CD4-positive, CD25-positive, alpha-beta regulatory T cell (primary cell): ENCODE data around the gene PJVK. TPM values are rescaled to one million over a fixed set of nuclear protein-coding genes. Genes with fewer than 3 reads are reported as not detected.

Experiments
- ATAC-seq, 2 donors: fragments of 150-1000 bp; cut with Tn5 transposase; one replicate each; pipeline ENCODE4 v1.10.0; 2021; ENCODE audit warnings: low read depth in 2 of 2, moderate number of reproducible peaks in 2 of 2, moderate library complexity in 1 of 2
- DNase-seq, 3 donors: peaks; one replicate each; pipeline versions ENCODE4 v3.0.0 to v3.0.0-alpha.2; 2012 to 2022; ENCODE audit warnings: mixed read lengths in 1 of 3
- H3K27ac ChIP-seq: one replicate; pipeline ENCODE4 v1.7.0; 2013; ENCODE audit warnings: mild to moderate bottlenecking, low read length; ENCODE audit not compliant: insufficient read depth, poor library complexity, severe bottlenecking
- H3K27me3 ChIP-seq: one replicate; pipeline ENCODE4 v1.7.0; 2013; ENCODE audit warnings: low read length; ENCODE audit not compliant: control insufficient read depth, insufficient read depth
- H3K36me3 ChIP-seq: one replicate; pipeline ENCODE4 v1.7.0; 2013; ENCODE audit warnings: mild to moderate bottlenecking, low read length, moderate library complexity; ENCODE audit not compliant: control insufficient read depth, insufficient read depth
- H3K4me1 ChIP-seq: 2 replicates; pipeline ENCODE4 v1.7.0; 2013; ENCODE audit warnings: mild to moderate bottlenecking, low read length; ENCODE audit not compliant: insufficient read depth, control insufficient read depth, poor library complexity, severe bottlenecking
- H3K4me3 ChIP-seq: one replicate; pipeline ENCODE4 v1.7.0; 2013; ENCODE audit warnings: low read depth, mild to moderate bottlenecking, low read length, moderate library complexity
- H3K9me3 ChIP-seq, 2 experiments: 1 replicate in 1 of 2; 2 replicates in 1 of 2; pipeline ENCODE4 v1.7.0; 2013; ENCODE audit warnings: low read length in 2 of 2, mild to moderate bottlenecking in 1 of 2, moderate library complexity in 1 of 2; ENCODE audit not compliant: control insufficient read depth in 2 of 2
- H3K27ac Mint-ChIP-seq, 3 donors: one replicate each; pipeline ENCODE4 v1.8.0; 2020 to 2022; ENCODE audit warnings: mild to moderate bottlenecking in 3 of 3, mixed read lengths in 3 of 3, moderate library complexity in 2 of 3
- H3K27me3 Mint-ChIP-seq: one replicate; pipeline ENCODE4 v1.8.0; 2022; ENCODE audit warnings: mild to moderate bottlenecking, mixed read lengths
- H3K36me3 Mint-ChIP-seq: one replicate; pipeline ENCODE4 v1.8.0; 2020; ENCODE audit warnings: mixed read lengths
- H3K4me1 Mint-ChIP-seq, 4 donors: one replicate each; pipeline ENCODE4 v1.8.0; 2020 to 2022; ENCODE audit warnings: mixed read lengths in 4 of 4, mild to moderate bottlenecking in 1 of 4
- H3K4me3 Mint-ChIP-seq, 4 donors: one replicate each; pipeline ENCODE4 v1.8.0; 2020 to 2022; ENCODE audit warnings: mild to moderate bottlenecking in 4 of 4, mixed read lengths in 4 of 4, moderate library complexity in 3 of 4
- H3K9me3 Mint-ChIP-seq, 7 donors: one replicate each; pipeline ENCODE4 v1.8.0; 2020 to 2022; ENCODE audit warnings: mixed read lengths in 7 of 7, mild to moderate bottlenecking in 3 of 7, moderate library complexity in 2 of 7
- polyA plus RNA-seq, 4 donors: library from polyadenylated mRNA; unstranded; fragments of 300-500 nt; fragmentation: Illumina TruSeq; gene quantifications; one replicate each; pipeline ENCODE4 v1.2.3, GENCODE V29; 2021
- total RNA-seq: library from RNA; stranded (reverse); gene quantifications from one replicate; pipeline ENCODE4 v1.2.3, GENCODE V29; 2022

Gene PJVK
- total and polyA plus RNA-seq, 5 donors from 2014 or later = 0.22 to 3.1 (median 0.57) TPM

GRCh38 chr2:178477443-178478129 lies 26.4 kb downstream of the PJVK start:
- H3K4me3 ChIP-seq = peak overlapping the region; percentile 98
- peaks cover 11% of the 10 kb centered on the region for H3K27me3 Mint-ChIP-seq
- no peaks in the 10 kb centered on the region for H3K36me3 Mint-ChIP-seq
- H3K27ac Mint-ChIP-seq = peak overlapping the region in 2 of 3 donors; percentile 99
- H3K9me3 ChIP-seq = no peaks in the 10 kb centered on the region
- H3K36me3 ChIP-seq = no peaks in the 10 kb centered on the region
- no peaks in the 10 kb centered on the region for H3K9me3 Mint-ChIP-seq
- H3K4me3 Mint-ChIP-seq = peak overlapping the region; percentile 96 to 98 (median 98)
- H3K27ac ChIP-seq = peak overlapping the region; percentile 95
- no peaks in the 10 kb centered on the region for H3K27me3 ChIP-seq
- ATAC-seq (no peak), DNase-seq (peak in 2 of 3 donors; percentile 5 to 6)
- peaks cover 48% of the 10 kb centered on the region for H3K4me1 ChIP-seq
- H3K4me1 Mint-ChIP-seq = peaks cover 21 to 45% (median 30%) of the 10 kb centered on the region in 4 donors

- ATAC-seq (no peak), DNase-seq (no peak)
- H3K36me3 ChIP-seq = no peaks in the 10 kb centered on the region
These were observed 26.9 kb downstream of the PJVK start for GRCh38 chr2:178478130-178478438.

DNA sequence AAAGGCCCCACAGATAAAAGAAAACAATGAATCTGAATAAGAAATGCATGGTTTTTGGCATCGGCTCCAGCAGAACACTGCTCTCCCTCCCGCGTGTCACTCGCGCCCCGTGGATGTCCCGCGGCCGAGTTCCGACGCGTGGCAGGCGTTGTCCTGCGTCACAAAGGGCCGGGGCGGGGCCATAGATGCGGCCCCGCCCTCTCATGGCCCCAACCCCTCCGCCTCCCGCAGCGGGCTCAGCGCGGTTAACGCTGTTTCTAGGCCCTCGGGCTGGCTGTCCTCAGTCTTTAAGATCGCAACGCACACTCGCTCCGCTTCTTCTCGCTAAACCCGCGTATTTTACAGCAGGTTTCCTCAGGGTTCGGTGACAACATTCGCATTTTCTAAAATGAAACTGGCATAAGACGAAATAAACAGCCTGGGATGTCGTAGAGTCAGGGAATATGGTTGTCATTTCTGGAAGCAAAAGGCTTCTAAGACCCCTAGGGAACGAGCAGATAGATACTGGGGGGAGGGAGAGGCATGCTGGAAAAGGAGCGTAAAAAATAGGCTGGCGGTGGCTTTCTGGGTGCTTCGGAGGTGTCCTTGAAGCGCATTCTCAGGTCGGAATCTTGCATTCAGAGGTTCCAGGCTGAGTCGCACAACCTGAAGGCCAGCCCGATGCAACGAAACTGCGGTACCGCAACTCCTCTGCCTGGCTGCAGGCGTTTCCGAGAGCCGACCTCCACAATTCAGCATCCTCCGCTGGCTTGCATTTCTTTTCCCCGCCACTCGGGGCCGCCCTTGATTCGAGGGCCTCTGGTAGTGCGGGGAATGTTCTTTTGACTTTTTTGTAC lies 27.5 kb downstream of the PJVK start, which contains the start of gene FKBP7:
Gene FKBP7, minus strand, starts transcription at position 162 of the 836 bp plus-strand sequence. Its CDS starts 101 bp downstream, at position 61.
- Histone ChIP-seq H3K27ac (peak within 1 kb of the TSS; percentile 95), H3K4me3 (peak within 1 kb of the TSS; percentile 98), H3K36me3 (no peaks in the 10 kb centered on the region), H3K9me3 (no peaks in the 10 kb centered on the region), H3K4me1 (peaks cover 53% of the 10 kb centered on the region), H3K27me3 (no peaks in the 10 kb centered on the region)
- ATAC-seq = peak; percentile 78 to 85
- peaks cover 19 to 49% (median 35%) of the 10 kb centered on the region in 4 donors for H3K4me1 Mint-ChIP-seq
- peaks cover 11% of the 10 kb centered on the region for H3K27me3 Mint-ChIP-seq
- H3K9me3 Mint-ChIP-seq = no peaks in the 10 kb centered on the region
- peak; percentile 84 to 88 (median 86) for DNase-seq
- peak within 1 kb of the TSS; percentile 97 to 99 (median 99) for H3K27ac Mint-ChIP-seq
- H3K4me3 Mint-ChIP-seq = peak within 1 kb of the TSS; percentile 96 to 98 (median 98)
- no peaks in the 10 kb centered on the region for H3K36me3 Mint-ChIP-seq

More at GRCh38 chr2:178478130-178478438, 26.9 kb downstream of the PJVK start:
- Mint-ChIP-seq H3K4me1 (peaks cover 23 to 49% (median 35%) of the 10 kb centered on the region in 4 donors), H3K9me3 (no peaks in the 10 kb centered on the region), H3K27me3 (peaks cover 11% of the 10 kb centered on the region), H3K4me3 (peak overlapping the region; percentile 96 to 98 (median 98)), H3K36me3 (no peaks in the 10 kb centered on the region), H3K27ac (peak overlapping the region; percentile 97 to 99 (median 99))
- H3K4me3 ChIP-seq = peak overlapping the region; percentile 98
- H3K9me3 ChIP-seq = no peaks in the 10 kb centered on the region
- H3K27me3 ChIP-seq = no peaks in the 10 kb centered on the region
- peaks cover 52% of the 10 kb centered on the region for H3K4me1 ChIP-seq
- peak overlapping the region; percentile 95 for H3K27ac ChIP-seq

GRCh38 chr2:178479275-178479616 lies 28.1 kb downstream of the PJVK start:
- no peak for DNase-seq
- H3K4me1 Mint-ChIP-seq = peaks cover 19 to 54% (median 39%) of the 10 kb centered on the region in 4 donors

GRCh38 chr2:178479758-178480226 lies 28.6 kb downstream of the PJVK start:
- peak overlapping the region; percentile 96 to 98 (median 98) for H3K4me3 Mint-ChIP-seq
- DNase-seq (no peak), ATAC-seq (no peak)
- Histone ChIP-seq H3K27me3 (no peaks in the 10 kb centered on the region), H3K27ac (peak overlapping the region; percentile 95), H3K9me3 (no peaks in the 10 kb centered on the region), H3K36me3 (no peaks in the 10 kb centered on the region), H3K4me3 (peak overlapping the region; percentile 98), H3K4me1 (peaks cover 53% of the 10 kb centered on the region)
- no peaks in the 10 kb centered on the region for H3K36me3 Mint-ChIP-seq
- peak overlapping the region; percentile 40 to 99 (median 99) for H3K27ac Mint-ChIP-seq
- H3K4me1 Mint-ChIP-seq = peaks cover 25 to 59% (median 45%) of the 10 kb centered on the region in 4 donors
- no peaks in the 10 kb centered on the region for H3K9me3 Mint-ChIP-seq
- peaks cover 11% of the 10 kb centered on the region for H3K27me3 Mint-ChIP-seq

More at GRCh38 chr2:178479275-178479616, 28.1 kb downstream of the PJVK start:
- Mint-ChIP-seq H3K27ac (peak overlapping the region; percentile 97 to 99 (median 99)), H3K4me3 (peak overlapping the region; percentile 96 to 98 (median 98)), H3K27me3 (peaks cover 11% of the 10 kb centered on the region), H3K36me3 (no peaks in the 10 kb centered on the region), H3K9me3 (no peaks in the 10 kb centered on the region)
- Histone ChIP-seq H3K27me3 (no peaks in the 10 kb centered on the region), H3K4me3 (peak overlapping the region; percentile 98), H3K36me3 (no peaks in the 10 kb centered on the region), H3K4me1 (peaks cover 53% of the 10 kb centered on the region), H3K27ac (peak overlapping the region; percentile 95), H3K9me3 (no peaks in the 10 kb centered on the region)
- ATAC-seq = no peak

DNA sequence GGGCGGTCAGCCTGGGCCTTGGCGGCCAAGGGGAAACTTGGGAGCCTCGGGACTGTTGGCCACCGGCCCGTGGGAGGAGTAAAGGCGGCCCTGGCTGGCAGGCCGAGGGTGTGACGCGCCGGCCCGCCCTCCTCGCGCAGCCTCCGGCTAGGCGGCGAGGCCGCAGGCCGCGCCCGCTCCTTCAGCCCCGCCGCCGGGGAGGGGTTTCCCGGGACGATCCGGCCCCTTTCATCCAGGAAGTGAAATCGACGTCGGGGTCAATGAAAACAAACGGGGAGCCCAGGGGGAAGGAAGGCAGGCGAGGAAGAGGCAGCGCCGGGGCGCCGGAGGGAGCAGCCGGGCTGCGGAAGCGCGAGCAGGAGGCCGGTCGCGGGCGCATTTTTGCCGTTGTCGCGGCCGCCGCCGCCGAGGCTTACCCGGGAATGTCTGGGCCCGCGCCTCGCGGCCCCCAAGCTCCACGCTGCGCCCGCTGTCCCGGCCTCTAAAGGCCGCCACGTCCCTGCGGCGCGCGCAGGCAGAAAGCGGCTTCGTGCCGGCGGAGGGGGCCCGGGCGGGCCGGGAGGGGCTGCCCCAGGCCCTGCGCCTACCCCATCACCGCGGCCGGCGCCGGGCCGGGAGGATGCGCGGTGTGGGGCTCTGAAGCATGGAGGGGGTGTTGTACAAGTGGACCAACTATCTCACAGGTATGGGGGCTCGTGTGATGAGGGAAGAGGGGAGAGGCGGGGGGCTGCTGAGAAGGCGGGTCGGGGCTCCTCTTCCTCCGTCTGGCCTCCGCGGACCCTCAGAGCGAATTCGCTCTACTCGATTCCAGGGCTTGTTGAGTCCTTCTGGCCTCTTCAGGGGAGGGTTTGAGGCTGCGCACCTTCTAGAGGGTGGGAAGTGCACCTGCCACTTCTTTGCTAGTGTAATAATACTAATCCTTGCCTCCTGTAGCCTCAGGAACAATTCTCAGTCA lies 29.3 kb downstream of the PJVK start, which contains the start of gene PLEKHA3:
Gene PLEKHA3, plus strand, starts transcription at position 231 of the 955 bp plus-strand sequence. Its CDS starts 413 bp downstream, at position 644.
- H3K4me1 ChIP-seq = peaks cover 53% of the 10 kb centered on the region
- no peaks in the 10 kb centered on the region for H3K27me3 ChIP-seq
- Mint-ChIP-seq H3K36me3 (peaks cover 2% of the 10 kb centered on the region), H3K4me1 (peaks cover 26 to 61% (median 48%) of the 10 kb centered on the region in 4 donors), H3K9me3 (no peaks in the 10 kb centered on the region), H3K4me3 (peak within 1 kb of the TSS; percentile 96 to 98 (median 98)), H3K27me3 (peaks cover 11% of the 10 kb centered on the region), H3K27ac (peak within 1 kb of the TSS; percentile 97 to 99 (median 99))
- H3K4me3 ChIP-seq = peak within 1 kb of the TSS; percentile 98
- peak; percentile 66 to 85 (median 79) for DNase-seq
- peak within 1 kb of the TSS; percentile 95 for H3K27ac ChIP-seq
- H3K36me3 ChIP-seq = no peaks in the 10 kb centered on the region
- no peaks in the 10 kb centered on the region for H3K9me3 ChIP-seq
- ATAC-seq = peak; percentile 46 to 49
